GM19193 (cell line): ENCODE results near the gene ADAM11.

Source experiments
- POLR2A ChIP-seq: IDR thresholded peaks from 4 replicates; pipeline ENCODE4 v1.6.1; 2011; ENCODE audit not compliant: insufficient read depth, insufficient read length; ENCODE audit errors: extremely low read depth

ADAM11 gene

DNA sequence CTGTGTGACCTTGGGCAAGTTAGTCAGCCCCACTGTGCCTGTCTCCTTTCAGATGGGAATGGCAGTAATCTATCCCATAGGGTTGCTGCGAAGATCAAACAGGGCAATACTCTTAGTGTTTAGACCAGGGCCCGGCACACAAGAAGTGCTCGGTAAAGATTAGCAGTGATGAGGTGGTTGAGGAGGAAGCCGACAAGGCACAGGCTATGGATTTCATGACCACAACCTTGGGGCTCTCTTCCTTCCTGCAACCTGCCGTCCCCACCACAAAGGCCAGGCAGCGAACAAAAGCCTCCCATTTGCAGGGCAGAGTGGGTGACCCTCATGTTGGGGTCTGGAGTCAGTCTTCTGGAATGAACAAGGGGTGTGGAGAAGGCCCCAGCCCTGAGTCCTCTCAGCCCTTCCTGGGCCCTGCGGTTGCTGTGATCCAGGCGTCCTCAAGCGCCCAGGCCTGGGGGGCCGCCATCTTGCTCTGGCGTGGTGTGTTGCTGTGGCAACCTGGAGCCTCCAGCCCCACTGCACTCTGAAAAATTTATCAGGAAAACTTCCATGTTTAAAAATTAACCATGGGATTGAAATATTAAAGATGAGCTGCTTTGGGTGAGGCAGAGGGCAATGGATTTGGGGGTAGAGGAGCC is 9.8 kb downstream of the ADAM11 start:
- TF ChIP-seq POLR2A, result no peak

DNA sequence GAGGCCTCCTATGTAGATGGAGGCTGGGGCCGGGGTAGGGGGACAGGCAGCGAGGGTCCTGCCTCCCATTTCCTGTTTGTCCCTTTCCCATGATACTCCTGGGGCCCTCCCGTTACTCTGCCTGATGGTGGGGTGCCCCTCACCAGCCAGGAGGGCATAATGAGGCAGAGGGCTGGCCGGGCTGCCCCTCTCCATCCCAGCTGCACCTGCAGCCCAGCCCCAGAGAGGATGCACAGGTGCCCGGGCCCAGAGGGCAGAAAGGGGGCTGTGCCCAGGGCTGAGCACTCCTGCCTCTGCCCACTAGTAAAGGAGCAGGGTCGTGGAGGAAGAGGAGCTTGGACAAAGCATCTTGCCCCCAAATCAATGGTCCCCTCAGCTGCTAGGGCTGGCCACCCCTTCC is 10.4 kb downstream of the ADAM11 start:
- TF ChIP-seq POLR2A, result no peak

DNA sequence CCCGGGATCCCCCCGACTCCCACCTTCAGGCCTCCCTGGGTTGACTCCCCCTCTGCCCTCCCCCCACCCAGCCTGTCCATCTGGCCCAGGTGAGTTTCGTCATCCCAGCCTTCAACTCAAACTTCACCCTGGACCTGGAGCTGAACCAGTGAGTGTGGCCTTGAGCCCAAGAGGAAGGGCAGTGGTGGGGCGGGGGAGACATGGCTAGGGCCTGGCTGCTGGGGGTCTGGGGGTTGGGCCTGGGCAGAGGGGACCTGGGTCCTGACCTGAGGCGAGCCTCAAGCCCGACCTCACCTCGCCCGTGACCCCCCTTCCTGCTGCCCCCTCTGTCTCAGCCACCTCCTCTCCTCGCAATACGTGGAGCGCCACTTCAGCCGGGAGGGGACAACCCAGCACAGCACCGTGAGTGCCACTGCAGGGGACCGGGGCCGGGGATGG is 10.9 kb downstream of the ADAM11 start:
- TF ChIP-seq POLR2A, result no peak

DNA sequence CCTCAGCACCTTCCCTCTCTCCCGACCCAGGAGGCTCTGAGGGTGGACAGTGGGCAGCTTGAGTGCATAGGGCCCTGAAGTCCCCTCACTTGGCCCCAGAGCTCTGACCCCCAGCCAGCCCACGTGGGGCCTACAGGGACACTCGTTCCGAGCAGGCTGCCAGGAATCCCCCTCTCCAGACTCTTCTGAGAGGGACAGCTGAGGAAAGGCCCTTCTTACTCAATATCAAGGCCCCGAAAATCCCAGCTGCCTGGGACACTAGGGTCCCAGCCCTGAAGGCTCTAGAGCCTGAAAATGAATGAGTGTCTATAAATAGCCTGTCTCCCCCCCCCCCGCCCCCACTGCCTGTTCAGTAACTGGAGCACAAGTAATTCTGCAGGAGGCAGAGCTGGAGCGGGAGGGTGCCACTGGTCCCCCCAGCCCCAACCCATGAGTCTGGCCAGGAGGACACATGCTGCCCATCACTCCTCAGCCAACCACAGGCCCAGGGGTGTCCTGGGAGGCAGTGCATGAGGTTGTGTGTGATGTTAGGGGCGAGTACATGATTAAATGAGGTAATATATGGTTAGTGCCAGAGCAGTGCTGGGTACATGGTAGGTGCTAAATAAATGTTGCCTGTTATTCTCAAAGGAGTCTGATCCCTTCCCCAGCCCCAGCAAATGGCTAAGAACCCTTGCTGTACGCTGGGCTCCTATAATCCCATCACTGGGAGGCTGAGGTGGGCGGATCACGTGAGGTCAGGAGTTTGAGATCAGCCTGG is 11.6 kb downstream of the ADAM11 start:
- no peak for TF ChIP-seq POLR2A

DNA sequence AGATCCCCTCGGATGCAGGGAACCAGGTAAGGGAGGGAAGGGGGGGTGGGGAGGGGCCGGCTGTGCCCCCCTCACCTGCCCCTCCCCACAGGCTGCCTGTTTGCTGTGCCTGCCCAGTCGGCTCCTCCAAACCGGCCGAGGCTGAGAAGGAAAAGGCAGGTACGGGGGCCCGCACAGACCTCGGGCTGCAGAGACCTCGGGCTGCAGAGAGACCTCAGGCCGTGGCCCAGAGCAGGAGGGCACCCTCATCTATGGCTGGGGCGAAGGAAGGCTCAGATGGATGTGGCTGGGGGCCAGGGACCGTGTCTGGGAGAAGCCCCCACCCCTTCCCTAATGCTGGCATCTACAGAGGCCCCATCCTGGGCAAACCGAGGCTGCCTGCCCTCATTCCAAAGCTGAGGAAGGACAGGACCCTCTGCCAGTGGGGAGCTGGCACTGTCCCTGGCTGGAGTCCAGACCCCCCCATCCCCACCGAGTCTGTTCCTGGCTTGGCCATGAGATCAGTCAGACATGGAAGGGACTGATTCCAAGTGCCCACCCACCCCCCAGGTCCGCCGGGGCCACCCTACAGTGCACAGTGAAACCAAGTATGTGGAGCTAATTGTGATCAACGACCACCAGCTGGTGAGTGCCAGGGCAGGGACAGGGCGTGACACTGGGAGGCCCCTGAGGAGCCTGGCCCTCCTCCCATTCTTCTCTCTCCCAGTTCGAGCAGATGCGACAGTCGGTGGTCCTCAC is 13.7 kb downstream of the ADAM11 start:
- TF ChIP-seq POLR2A, result no peak

DNA sequence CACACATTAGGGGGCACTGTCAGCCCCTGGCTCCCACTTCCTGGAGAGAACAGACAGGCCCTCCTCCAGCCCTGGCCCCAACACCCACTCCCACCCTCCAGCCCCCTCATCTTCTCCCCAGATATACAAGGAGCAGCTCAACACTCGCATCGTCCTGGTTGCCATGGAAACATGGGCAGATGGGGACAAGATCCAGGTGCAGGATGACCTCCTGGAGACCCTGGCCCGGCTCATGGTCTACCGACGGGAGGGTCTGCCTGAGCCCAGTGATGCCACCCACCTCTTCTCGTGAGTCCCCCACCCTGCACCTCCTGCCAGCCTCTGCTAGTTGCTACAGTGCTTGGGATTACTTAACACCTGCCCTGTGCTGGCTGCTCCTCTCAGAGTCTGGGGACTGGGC is 14.4 kb downstream of the ADAM11 start:
- TF ChIP-seq POLR2A, result no peak

DNA sequence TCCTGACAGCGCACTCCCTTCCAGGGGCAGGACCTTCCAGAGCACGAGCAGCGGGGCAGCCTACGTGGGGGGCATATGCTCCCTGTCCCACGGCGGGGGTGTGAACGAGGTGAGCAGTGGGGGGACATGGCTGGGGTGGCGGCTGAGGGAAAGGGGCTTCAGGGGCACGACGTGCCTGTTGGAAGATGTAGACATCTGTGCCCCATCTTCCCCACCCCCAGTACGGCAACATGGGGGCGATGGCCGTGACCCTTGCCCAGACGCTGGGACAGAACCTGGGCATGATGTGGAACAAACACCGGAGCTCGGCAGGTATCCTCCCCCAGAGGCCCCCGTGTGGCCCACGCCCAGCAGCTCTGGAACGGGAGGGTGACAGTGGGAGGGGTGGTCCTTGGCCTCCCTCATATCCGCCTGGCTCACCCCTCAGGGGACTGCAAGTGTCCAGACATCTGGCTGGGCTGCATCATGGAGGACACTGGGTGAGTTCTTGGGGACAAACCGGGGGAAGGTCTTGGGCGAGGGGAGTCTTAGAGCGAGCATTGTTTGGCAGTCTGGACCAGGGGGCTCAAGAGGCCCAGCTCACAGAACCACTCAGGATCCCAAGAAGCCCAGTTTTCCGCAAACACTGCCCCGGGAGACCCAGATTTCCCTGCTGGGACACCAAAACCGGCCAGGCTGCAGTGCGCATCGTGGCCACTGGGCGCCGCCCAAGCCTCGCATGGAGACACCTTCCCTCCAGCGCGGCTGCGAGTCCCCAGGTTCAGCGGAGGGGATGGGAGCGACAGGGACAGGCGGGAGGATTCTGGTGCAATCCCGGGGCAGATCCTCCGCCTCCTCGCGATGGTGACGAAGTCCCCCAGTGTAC is 15.7 kb downstream of the ADAM11 start:
- TF ChIP-seq POLR2A, result no peak

DNA sequence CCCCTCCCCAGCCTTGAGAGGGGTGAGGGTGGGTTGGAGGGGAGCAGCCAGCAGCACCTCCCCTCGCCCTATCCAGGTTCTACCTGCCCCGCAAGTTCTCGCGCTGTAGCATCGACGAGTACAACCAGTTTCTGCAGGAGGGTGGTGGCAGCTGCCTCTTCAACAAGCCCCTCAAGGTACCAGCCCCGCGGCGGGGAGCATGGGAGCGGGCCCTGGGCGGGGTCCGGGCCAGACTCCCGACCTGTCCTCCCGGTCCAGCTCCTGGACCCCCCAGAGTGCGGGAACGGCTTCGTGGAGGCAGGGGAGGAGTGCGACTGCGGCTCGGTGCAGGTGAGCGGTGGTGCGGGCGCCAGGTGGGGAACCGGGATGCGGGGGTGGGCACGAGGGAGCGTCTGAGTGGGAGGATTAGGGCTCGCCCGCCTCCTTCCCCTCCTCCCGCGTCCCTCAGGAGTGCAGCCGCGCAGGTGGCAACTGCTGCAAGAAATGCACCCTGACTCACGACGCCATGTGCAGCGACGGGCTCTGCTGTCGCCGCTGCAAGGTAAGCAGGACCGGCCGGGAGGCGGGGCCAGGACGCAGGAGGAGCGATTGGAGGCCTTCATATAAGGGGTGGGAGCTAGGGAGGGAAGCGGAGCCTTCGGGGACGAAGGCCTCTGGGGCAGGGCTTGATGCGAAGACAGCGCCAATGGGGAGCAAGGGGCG is 16.5 kb downstream of the ADAM11 start:
- no peak for TF ChIP-seq POLR2A

DNA sequence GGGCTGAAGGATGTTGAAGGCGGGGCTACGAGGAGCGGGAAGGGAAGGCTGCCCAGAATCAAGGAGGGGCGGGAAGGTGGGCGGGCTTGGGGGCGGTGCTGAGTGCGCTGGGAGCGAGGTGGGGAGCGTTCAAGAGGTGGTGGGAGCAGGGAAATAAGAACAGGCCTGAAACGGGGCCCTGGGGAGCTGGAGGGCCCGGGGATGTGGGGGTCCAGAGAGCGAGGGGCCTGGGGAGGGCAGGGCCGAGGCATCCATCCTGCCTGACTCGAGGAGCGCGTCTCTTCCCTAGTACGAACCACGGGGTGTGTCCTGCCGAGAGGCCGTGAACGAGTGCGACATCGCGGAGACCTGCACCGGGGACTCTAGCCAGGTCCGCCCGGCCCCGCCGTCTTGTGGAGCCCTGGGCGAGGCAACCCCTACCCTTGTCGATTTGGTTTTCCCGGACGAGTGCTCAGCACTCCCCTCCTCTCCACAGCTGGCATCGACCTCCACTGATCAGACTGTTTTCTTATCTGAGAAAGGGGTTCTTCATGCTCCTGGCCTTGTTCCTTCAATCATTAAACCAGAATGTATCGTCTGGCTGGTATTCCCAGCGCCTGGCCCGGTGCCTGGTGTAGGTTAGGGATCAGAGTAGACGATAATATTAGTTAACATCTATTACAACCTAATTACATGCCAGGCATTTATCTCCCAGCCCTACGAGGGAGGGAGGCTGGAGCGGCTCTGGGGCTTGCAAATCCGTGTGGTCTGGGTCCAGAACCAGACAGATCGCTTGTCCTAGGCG is 17.2 kb downstream of the ADAM11 start:
- TF ChIP-seq POLR2A, result no peak

DNA sequence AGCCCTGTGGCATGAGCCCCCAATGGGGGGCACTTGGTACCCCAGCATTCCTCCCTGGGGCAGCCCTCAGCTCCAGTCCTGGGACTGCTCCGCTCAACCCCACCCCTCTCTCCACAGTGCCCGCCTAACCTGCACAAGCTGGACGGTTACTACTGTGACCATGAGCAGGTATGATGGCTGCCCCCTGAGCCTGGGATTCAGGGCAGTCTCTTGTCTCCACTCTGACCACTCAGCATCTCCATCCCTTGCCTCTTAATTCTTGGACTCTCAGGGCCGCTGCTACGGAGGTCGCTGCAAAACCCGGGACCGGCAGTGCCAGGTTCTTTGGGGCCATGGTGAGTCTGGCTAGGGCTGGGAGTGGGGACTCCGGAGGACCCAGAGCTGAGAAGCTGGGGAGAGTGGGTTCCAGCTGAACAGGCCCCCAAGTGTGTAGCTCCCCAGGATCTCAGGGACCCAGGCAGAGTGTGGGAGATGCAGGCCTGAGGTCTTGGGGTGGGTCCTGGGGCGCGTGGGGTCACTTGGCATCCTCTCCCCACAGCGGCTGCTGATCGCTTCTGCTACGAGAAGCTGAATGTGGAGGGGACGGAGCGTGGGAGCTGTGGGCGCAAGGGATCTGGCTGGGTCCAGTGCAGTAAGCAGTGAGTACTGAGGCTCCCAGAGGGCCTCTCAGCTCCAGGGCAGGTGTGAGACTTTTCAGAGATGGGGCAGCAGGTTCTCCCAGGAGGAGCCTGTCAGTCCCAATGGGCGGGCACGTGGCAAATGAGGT is 18.0 kb downstream of the ADAM11 start:
- no peak for TF ChIP-seq POLR2A

DNA sequence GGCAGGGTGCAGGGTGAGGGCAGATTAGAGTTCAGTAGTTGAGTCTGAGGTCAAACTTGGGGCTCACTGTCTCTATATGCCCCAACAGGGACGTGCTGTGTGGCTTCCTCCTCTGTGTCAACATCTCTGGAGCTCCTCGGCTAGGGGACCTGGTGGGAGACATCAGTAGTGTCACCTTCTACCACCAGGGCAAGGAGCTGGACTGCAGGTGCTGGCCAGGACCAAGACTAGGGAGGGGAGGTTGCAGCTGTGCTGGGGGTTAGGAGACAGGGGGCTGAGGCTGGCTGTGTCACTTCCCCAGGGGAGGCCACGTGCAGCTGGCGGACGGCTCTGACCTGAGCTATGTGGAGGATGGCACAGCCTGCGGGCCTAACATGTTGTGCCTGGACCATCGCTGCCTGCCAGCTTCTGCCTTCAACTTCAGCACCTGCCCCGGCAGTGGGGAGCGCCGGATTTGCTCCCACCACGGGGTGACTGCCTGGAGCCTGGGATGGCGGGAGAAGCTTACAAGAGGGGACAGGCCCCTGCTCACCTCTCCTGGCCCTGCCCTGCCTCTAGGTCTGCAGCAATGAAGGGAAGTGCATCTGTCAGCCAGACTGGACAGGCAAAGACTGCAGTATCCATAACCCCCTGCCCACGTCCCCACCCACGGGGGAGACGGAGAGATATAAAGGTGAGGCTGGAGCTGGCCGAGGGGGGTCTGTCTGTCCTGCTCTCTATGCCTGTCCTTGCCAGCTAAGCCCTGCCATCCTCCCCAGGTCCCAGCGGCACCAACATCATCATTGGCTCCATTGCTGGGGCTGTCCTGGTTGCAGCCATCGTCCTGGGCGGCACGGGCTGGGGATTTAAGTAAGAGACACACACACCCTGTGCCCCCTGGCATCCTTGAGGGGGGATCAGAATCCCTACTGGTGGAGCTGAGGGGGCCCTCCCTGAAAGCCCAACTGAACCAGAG is 18.9 kb downstream of the ADAM11 start:
- no peak for TF ChIP-seq POLR2A

DNA sequence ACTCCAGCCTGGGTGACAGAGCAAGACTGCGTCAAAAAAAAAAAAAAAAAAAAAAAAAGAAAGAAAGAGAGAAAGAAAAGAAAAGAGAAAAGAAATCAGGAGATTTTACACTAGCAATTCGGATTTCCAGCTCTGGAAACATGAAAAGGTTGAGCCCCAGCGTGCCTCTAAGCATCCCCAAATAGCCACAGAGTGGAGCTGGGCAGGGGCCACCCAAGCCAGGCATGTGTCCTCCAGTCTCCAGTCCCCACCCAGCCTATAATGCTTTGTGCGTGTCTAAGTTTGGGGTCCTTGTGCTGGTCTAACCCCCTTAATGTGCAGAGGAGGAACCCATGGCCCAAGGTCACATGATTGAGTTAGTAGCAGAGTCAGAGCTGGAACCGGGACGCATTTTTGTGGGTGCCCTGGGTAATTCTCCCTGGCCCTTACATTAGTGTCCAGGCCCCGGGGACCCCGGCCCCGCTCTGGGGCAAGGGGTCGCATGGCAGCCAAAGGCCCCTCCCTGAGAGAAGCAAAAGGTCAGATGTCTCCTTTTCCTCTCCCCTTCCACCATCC is 19.9 kb downstream of the ADAM11 start:
- no peak for TF ChIP-seq POLR2A
